ENCODE results near the gene ZNF468.
"Not testable (repeated sequence)": the region's sequence is repeated elsewhere in the genome, so short reads cannot be mapped to it uniquely, and the experiment has no call there.

ZNF468 gene

DNA sequence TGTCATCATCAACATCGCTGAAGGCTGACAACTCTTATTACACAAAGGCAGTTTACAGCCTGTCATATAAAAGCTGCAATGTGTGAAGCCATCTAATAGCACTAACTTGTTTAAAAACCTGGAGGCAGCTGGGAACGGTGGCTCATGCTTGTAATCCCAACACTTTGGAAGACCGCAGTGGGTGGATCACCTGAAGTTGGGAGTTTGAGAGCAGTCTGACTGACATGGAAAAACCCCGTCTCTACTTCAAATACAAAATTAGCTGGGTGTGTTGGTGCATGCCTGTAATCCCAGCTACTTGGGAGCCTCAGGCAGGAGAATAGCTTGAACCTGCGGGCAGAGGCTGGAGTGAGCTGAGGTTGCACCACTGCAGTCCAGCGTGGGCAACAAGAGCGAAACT, 27.6 kb downstream of the ZNF468 start:
- in situ Hi-C loops (cut with MboI; ENCODE audit: low sequenced_read_pairs): not testable (repeated sequence)

DNA sequence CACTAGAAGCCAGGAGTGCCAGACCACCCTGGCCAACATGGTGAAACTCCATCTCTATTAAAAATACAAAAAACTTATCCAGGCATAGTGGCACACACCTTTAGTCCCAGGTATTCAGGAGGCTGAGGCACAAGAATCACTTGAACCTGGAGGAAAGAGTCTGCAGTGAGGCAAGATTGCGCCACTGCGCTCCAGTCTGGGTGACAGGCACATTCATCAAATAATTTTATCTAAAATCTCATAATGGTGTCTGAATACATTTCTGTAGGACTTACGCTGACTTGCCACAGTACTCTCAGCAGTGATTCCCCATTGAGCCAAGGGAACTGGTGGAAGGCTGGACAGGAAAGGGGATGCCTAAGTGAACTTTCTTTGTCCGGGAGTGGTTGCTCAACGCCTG, 31.7 kb downstream of the ZNF468 start:
- in situ Hi-C loops (cut with MboI; ENCODE audit: low sequenced_read_pairs): no loop called here

DNA sequence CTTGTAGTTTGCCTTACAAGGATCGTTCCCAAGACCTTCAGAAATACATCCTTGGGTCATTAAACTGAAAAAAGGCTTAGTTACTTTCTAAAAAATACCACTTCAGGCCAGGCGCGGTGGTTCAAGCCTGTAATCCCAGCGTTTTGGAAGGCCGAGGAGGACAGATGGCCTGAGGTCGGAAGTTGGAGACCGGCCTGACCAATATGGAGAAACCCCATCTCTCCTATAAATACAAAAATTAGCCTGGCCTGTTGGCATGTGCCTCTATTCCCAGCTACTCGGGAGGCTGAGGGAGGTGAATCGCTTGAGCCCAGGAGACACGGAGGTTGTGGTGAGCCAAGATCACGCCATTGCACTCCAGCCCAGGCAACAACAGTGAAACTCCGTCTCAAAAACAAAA, 33.7 kb downstream of the ZNF468 start:
- in situ Hi-C loops (cut with MboI; ENCODE audit: low sequenced_read_pairs): no loop called here

DNA sequence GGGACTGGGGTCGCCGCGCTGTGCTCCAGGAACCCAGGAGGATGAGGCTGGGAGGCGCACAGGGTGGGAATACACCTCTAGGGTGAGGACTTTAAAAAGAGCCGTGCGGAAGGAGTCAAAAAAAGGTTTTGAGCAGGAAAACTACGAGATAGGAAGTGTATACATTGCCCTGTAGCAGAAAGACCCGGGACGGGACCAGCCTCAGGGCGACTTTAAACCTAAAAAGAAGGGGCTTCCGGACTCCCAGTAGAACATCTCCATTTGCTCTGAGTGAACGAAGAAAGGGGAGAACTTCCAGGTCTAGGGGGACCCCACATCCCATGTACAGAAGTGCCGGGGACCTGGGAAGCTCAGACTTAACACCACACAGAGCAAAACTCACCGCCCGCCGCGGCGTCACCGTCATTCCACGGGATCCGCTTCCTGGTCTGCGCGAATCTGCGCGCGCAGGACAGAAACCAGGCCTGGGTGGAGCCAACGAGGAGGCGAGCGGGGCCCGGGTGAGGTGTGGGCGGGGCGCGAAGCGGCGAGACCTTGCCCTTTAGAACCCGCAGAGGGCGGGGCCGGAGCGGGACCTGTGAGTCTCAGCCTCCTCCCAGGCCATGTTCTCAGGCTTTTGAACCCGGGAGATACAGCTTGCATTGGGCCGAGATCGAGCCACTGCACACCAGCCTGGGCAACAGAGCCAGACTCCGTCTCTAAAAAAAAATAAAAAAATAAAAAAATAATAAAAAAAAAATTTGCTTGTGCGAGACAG, 36.0 kb downstream of the ZNF468 start, which contains the start of gene ZNF28:
Gene ZNF28, minus strand, starts transcription at position 430 of the 757 bp plus-strand sequence. CDS start 3,675 bp downstream, outside the sequence.
- in situ Hi-C loops (cut with MboI; ENCODE audit: low sequenced_read_pairs): not testable (repeated sequence)

DNA sequence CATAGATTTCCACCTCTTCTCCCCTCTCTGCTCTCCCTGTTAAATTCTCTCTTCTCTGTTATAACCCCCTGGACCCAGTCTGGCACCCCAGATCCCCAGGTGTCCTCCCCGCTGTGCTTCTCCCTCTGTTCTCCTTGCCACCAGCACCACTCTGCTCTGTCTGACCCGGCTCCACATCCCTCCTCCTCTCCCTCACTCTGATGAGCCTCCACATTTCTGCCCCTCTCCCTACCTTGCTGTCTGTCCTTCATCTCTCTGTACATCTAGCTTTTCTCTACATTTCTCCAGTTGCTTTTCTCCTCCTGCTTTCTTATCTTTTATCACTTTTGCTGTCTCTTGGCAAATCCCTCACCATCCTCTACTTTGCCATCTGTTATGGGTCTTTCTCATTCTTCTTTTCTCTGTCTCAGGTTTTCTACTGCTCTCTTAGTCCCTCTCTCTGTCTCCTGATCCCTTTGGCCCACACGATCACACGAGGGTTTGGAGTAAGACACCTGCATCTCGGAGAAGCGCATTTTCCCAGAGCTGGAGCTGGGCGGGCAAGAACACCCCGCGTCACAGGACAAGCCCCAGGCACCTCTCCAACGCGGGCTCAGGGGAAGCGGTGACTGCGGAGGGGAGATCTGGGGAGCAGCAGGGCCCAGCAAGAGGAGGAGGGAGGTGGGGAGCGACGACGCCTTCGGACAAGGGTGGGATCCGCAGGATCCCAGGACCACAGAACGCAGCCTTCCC, 36.8 kb downstream of the ZNF468 start:
- in situ Hi-C loops (cut with MboI; ENCODE audit: low sequenced_read_pairs): not testable (repeated sequence)

DNA sequence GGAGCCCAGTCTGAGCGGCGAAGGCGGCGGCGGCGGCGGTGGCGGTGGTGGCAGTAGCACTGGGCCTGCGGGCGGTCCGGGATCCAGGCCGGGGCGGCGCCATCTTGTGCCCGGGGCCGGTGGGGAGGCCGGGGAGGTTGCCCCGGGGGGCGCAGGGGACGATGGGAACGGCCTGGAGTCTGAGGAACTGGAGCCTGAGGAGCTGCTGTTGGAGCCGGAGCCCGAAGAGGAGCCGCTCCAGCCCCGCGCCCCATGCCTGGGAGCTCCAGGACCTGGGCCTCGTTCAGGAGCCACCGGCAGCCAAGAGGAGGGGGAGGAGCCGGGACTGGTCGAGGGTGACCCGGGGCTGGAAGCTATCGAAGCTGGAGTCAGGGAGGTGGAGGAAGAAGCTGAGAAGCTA, 47.6 kb downstream of the ZNF468 start:
- in situ Hi-C loops (cut with MboI; ENCODE audit: low sequenced_read_pairs): no loop called here

DNA sequence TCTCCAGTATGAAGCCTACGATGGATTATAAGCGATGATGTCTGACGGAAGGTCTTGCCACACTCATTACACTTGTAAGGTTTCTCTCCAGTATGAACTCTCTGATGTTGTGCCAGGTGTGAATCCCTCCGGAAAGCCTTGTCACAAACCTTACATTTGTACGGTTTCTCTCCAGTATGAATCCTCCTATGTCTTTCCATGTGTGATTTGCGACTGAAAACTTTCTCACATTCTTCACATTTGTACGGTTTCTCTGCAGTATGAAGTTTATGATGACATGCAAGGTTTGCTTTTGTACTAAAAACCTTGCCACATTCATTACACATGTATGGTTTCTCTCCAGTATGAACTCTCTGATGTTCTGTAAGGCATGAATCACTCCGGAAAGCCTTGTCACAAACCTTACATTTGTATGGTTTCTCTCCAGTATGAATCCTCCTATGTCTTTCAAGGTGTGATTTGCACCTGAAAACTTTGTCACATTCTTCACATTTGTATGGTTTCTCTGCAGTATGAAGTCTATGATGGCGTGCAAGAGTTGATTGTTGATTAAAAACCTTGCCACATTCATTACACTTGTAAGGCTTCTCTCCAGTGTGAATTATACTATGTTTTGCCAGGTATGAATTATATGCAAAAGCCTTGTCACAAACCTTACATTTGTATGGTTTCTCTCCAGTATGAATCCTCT, 57.3 kb downstream of the ZNF468 start:
- in situ Hi-C loops (cut with MboI; ENCODE audit: low sequenced_read_pairs): not testable (repeated sequence)

DNA sequence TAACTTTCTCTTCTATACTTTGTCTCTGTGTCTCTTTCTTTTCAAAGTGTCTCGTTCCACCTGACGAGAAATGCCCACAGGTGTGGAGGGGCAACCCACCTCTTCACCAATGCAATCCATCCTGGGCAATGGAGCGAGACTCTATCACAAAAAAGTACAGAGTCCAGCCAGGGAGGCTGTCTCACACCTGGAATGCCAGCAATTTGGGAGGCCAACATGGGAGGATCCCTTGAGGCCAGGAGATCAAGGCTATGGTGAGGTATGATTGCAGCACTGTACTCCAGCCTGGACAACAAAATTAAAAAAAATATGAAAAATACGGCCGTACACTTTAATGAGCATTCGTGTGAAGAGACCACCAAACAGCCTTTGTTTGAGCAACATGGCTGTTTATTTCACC, 68.0 kb downstream of the ZNF468 start:
- in situ Hi-C loops (cut with MboI; ENCODE audit: low sequenced_read_pairs): no loop called here

Measured in HL-60/S4 (cell line).